ENCODE measurements around the gene ZNF296.

ZNF296 gene

GRCh38 chr19:45082170-45082569 is 5.9 kb upstream of the ZNF296 start:
- DNase-seq (ENCODE audit: low spot score): no peak

- DNase-seq (ENCODE audit: low spot score): no peak
These were observed 3.7 kb upstream of the ZNF296 start for GRCh38 chr19:45079911-45080370.

- peak; percentile 94 for DNase-seq (ENCODE audit: low spot score)
These were observed 3.0 kb upstream of the ZNF296 start, which contains the start of gene GEMIN7 for GRCh38 chr19:45079063-45079910. Gene GEMIN7 (plus strand): TSS chr19:45079260. CDS start chr19:45090115, 10,855 bp downstream.

GRCh38 chr19:45078390-45079062 is 2.2 kb upstream of the ZNF296 start:
- no peak for DNase-seq (ENCODE audit: low spot score)

- no peak for DNase-seq (ENCODE audit: low spot score)
These were observed 813 bp upstream of the ZNF296 start for GRCh38 chr19:45076851-45077730.

GRCh38 chr19:45075301-45076028 is 813 bp downstream of the ZNF296 start:
- DNase-seq (ENCODE audit: low spot score): peak; percentile 82

GRCh38 chr19:45074744-45075300 is 1.5 kb downstream of the ZNF296 start:
- DNase-seq (ENCODE audit: low spot score): no peak

GRCh38 chr19:45071969-45072790 is 4.1 kb downstream of the ZNF296 start:
- DNase-seq (ENCODE audit: low spot score): no peak

GRCh38 chr19:45071545-45071938 is 4.7 kb downstream of the ZNF296 start:
- DNase-seq (ENCODE audit: low spot score): no peak

- DNase-seq (ENCODE audit: low spot score): no peak
These were observed 5.3 kb downstream of the ZNF296 start for GRCh38 chr19:45070861-45071544.

GRCh38 chr19:45070214-45070613 is 6.1 kb downstream of the ZNF296 start:
- no peak for DNase-seq (ENCODE audit: low spot score)

- DNase-seq (ENCODE audit: low spot score): peak; percentile 55
These were observed 7.2 kb downstream of the ZNF296 start for GRCh38 chr19:45069056-45069455.

- DNase-seq (ENCODE audit: low spot score): no peak
These were observed 8.2 kb downstream of the ZNF296 start for GRCh38 chr19:45068041-45068440.

- no peak for DNase-seq (ENCODE audit: low spot score)
These were observed 9.2 kb downstream of the ZNF296 start for GRCh38 chr19:45066921-45067661.

- DNase-seq (ENCODE audit: low spot score): no peak
These were observed 12.2 kb downstream of the ZNF296 start for GRCh38 chr19:45063851-45064801.

- no peak for DNase-seq (ENCODE audit: low spot score)
These were observed 14.3 kb downstream of the ZNF296 start for GRCh38 chr19:45061965-45062364.

- DNase-seq (ENCODE audit: low spot score): peak; percentile 87
These were observed 16.9 kb downstream of the ZNF296 start for GRCh38 chr19:45059258-45059965.
